H9 (cell line): ENCODE measurements around the gene ACOXL. TPM values are rescaled to one million over a fixed set of nuclear protein-coding genes. Genes with fewer than 3 reads are reported as not detected.

Experiments
- DNase-seq: peaks from one replicate; pipeline ENCODE4 v3.0.0-alpha.2; 2017
- H2AFZ ChIP-seq: one replicate; pipeline ENCODE4 v1.6.1; 2013; ENCODE audit warnings: mild to moderate bottlenecking, low read length, control low read depth, moderate library complexity
- H2AK5ac ChIP-seq: 2 replicates; pipeline ENCODE4 v1.6.1; 2013; ENCODE audit warnings: low read length, control low read depth, mixed read lengths; ENCODE audit not compliant: insufficient read length
- H2BK120ac ChIP-seq: one replicate; pipeline ENCODE4 v1.6.1; 2013; ENCODE audit warnings: low read depth, mild to moderate bottlenecking, low read length, control low read depth, inconsistent platforms; ENCODE audit not compliant: poor library complexity, severe bottlenecking
- H2BK12ac ChIP-seq: 2 replicates; pipeline ENCODE4 v1.6.1; 2013; ENCODE audit warnings: low read length, control low read depth, mixed read lengths, low read depth; ENCODE audit not compliant: insufficient read length
- H2BK15ac ChIP-seq: 2 replicates; pipeline ENCODE4 v1.6.1; 2013; ENCODE audit warnings: low read depth, low read length, control low read depth
- H2BK20ac ChIP-seq: one replicate; pipeline ENCODE4 v1.6.1; 2013; ENCODE audit warnings: low read depth, mild to moderate bottlenecking, low read length, control low read depth, inconsistent platforms; ENCODE audit not compliant: poor library complexity, severe bottlenecking
- H2BK5ac ChIP-seq: 2 replicates; pipeline ENCODE4 v1.6.1; 2013; ENCODE audit warnings: low read length, control low read depth, mixed read lengths; ENCODE audit not compliant: insufficient read length
- H3K14ac ChIP-seq: 2 replicates; pipeline ENCODE4 v1.6.1; 2013; ENCODE audit warnings: low read length, control low read depth; ENCODE audit not compliant: insufficient read depth
- H3K18ac ChIP-seq: 2 replicates; pipeline ENCODE4 v1.6.1; 2013; ENCODE audit warnings: low read depth, mild to moderate bottlenecking, mixed read lengths, low read length, control low read depth; ENCODE audit not compliant: insufficient read length
- H3K23ac ChIP-seq: 2 replicates; pipeline ENCODE4 v1.6.1; 2013; ENCODE audit warnings: low read length, control low read depth, mixed read lengths, low read depth; ENCODE audit not compliant: insufficient read length
- H3K23me2 ChIP-seq: 2 replicates; pipeline ENCODE4 v1.6.1; 2013; ENCODE audit warnings: low read depth, mild to moderate bottlenecking, mixed read lengths, low read length, control low read depth; ENCODE audit not compliant: insufficient read length, poor library complexity, severe bottlenecking
- H3K27ac ChIP-seq: 2 replicates; pipeline ENCODE4 v1.5.1; 2013; ENCODE audit warnings: low read length, control low read depth, mixed read lengths, low read depth; ENCODE audit not compliant: insufficient read length
- H3K27me3 ChIP-seq: 2 replicates; pipeline ENCODE4 v1.6.1; 2013; ENCODE audit warnings: low read length, control low read depth, inconsistent platforms; ENCODE audit not compliant: insufficient read depth
- H3K4ac ChIP-seq: 2 replicates; pipeline ENCODE4 v1.6.1; 2013; ENCODE audit warnings: low read depth, mild to moderate bottlenecking, control low read depth, inconsistent platforms, low read length, moderate library complexity
- H3K4me1 ChIP-seq: 2 replicates; pipeline ENCODE4 v1.6.1; 2013; ENCODE audit warnings: low read length, control low read depth, inconsistent platforms; ENCODE audit not compliant: insufficient read depth
- H3K4me2 ChIP-seq: 2 replicates; pipeline ENCODE4 v1.6.1; 2013; ENCODE audit warnings: low read length, control low read depth, mixed read lengths; ENCODE audit not compliant: insufficient read length, insufficient read depth
- H3K56ac ChIP-seq: 2 replicates; pipeline ENCODE4 v1.6.1; 2013; ENCODE audit warnings: low read depth, mild to moderate bottlenecking, mixed read lengths, low read length, control low read depth; ENCODE audit not compliant: insufficient read length
- H3K79me1 ChIP-seq: 2 replicates; pipeline ENCODE4 v1.6.1; 2013; ENCODE audit warnings: low read depth, mild to moderate bottlenecking, moderate library complexity, low read length, control low read depth, inconsistent platforms; ENCODE audit not compliant: insufficient read depth, poor library complexity, severe bottlenecking
- H3K79me2 ChIP-seq: 2 replicates; pipeline ENCODE4 v1.6.1; 2013; ENCODE audit warnings: low read length, control low read depth, inconsistent platforms; ENCODE audit not compliant: insufficient read depth
- H3K9ac ChIP-seq: 2 replicates; pipeline ENCODE4 v1.6.1; 2013; ENCODE audit warnings: low read length, control low read depth, mixed read lengths; ENCODE audit not compliant: insufficient read length; ENCODE audit errors: extremely low read depth
- H3K9me3 ChIP-seq: one replicate; pipeline ENCODE4 v1.6.1; 2013; ENCODE audit warnings: low read depth, low read length, inconsistent platforms; ENCODE audit not compliant: control insufficient read depth
- H3T11ph ChIP-seq: one replicate; pipeline ENCODE4 v1.6.1; 2013; ENCODE audit warnings: mild to moderate bottlenecking, low read length, control low read depth, inconsistent platforms
- H4K20me1 ChIP-seq: one replicate; pipeline ENCODE4 v1.6.1; 2013; ENCODE audit not compliant: control insufficient read depth, insufficient read length, insufficient read depth
- H4K5ac ChIP-seq: 2 replicates; pipeline ENCODE4 v1.6.1; 2013; ENCODE audit warnings: low read depth, mild to moderate bottlenecking, mixed read lengths, low read length, control low read depth; ENCODE audit not compliant: insufficient read length
- H4K8ac ChIP-seq: replicated peaks from 2 replicates; pipeline ENCODE4 v1.6.1; 2013; ENCODE audit warnings: low read length, control low read depth, mixed read lengths, low read depth; ENCODE audit not compliant: insufficient read length
- H4K91ac ChIP-seq: 2 replicates; pipeline ENCODE4 v1.6.1; 2013; ENCODE audit warnings: low read depth, mild to moderate bottlenecking, moderate library complexity, mixed read lengths, low read length, control low read depth; ENCODE audit not compliant: insufficient read length
- H3K27ac Mint-ChIP-seq, 3 experiments: 2 replicates in 2 of 3; 3 replicates in 1 of 3; pipeline ENCODE4 v1.8.0; 2020 to 2021; ENCODE audit warnings: mixed read lengths in 3 of 3, mild to moderate bottlenecking in 1 of 3, moderate library complexity in 1 of 3
- H3K27me3 Mint-ChIP-seq: 2 replicates; pipeline ENCODE4 v1.8.0; 2021; ENCODE audit warnings: low read depth, mild to moderate bottlenecking, moderate library complexity, mixed read lengths
- H3K36me3 Mint-ChIP-seq, 3 experiments: 2 replicates in 2 of 3; 3 replicates in 1 of 3; pipeline ENCODE4 v1.8.0; 2020 to 2021; ENCODE audit warnings: low read depth in 3 of 3, mixed read lengths in 3 of 3; ENCODE audit not compliant: insufficient read depth in 1 of 3
- H3K4me1 Mint-ChIP-seq, 2 experiments: 2 replicates each; pipeline ENCODE4 v1.8.0; 2020; ENCODE audit warnings: mixed read lengths in 2 of 2
- H3K4me3 Mint-ChIP-seq, 2 experiments: 2 replicates in 1 of 2; 3 replicates in 1 of 2; pipeline ENCODE4 v1.8.0; 2020 to 2021; ENCODE audit warnings: mild to moderate bottlenecking in 2 of 2, mixed read lengths in 2 of 2, moderate library complexity in 1 of 2
- H3K9me3 Mint-ChIP-seq, 2 experiments: 2 replicates in 1 of 2; 3 replicates in 1 of 2; pipeline ENCODE4 v1.8.0; 2020; ENCODE audit warnings: mild to moderate bottlenecking in 2 of 2, mixed read lengths in 2 of 2, moderate library complexity in 1 of 2
- WGBS: extraction: QIAGEN DNeasy Blood & Tissue Kit; methylation state at CpG from one replicate; pipeline ENCODE4 v1.1.7; 2013; ENCODE audit warnings: missing lambda C conversion rate, low lambda C conversion rate, mixed read lengths; ENCODE audit not compliant: insufficient read length; ENCODE audit errors: extremely low coverage; 5-methylcytosine and 5-hydroxymethylcytosine counted together
- total RNA-seq: library from RNA; stranded (reverse); gene quantifications from 2 replicates; pipeline ENCODE4 v1.2.1, GENCODE V29; 2021
- TF ChIP-seq, protein P1 (sequence below): fragments of 200-600 bp; sonication (generic); conservative IDR thresholded peaks from 3 replicates; pipeline ENCODE4 v1.8.0; 2021; ENCODE audit warnings: antibody characterized with exemption, mild to moderate bottlenecking

Gene ACOXL
- total RNA-seq, 1 experiment from 2014 or later = 37.6 TPM

DNA sequence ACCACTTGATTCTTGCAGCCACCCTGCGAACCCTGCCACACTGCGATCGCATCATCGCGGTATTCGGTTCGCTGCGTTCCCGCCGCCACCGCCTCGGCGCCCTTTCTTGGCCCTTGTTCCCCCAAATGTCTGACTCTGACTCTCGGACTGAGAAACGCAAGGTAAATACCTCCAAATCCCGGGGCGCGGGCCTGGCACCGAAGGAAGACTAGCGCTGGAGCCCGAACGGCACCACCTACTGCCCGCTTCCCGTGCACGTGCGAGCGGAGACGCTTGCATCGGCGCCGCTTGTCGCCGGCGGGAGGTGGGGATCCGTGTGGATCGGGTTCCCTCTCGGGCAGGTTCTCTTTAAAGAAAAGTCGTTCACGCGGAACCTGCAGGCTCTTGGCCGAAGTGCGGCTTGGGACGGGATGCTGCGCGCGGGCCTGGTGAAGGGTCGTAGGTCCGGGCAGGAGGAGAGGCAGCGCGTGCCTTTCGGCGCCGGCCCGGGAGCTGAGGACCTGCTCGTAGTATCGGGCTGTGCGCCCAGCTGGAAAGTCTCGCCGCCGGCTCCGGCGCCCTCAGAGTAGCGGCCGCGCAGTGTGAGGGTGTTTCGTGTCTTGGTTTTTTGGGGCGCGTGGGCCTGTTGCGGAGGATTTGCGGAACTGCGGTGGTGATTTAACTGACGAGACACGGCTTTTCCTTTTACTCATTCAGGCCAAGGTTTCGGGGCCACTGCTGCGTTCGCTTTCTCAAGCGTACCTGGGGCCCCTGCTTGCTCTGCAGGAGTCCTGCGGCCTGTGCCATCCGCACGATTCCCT lies 388.9 kb downstream of the ACOXL start:
- H3K9me3 Mint-ChIP-seq = peaks cover 3 to 5% of the 10 kb centered on the region in 2 experiments; a peak in 4 of 5 replicates
- H3K27me3 Mint-ChIP-seq = peaks cover 50% of the 10 kb centered on the region
- no peak overlapping the region for H2BK20ac ChIP-seq
- H3K23ac ChIP-seq = no peak overlapping the region
- TF ChIP-seq, protein P1, sequence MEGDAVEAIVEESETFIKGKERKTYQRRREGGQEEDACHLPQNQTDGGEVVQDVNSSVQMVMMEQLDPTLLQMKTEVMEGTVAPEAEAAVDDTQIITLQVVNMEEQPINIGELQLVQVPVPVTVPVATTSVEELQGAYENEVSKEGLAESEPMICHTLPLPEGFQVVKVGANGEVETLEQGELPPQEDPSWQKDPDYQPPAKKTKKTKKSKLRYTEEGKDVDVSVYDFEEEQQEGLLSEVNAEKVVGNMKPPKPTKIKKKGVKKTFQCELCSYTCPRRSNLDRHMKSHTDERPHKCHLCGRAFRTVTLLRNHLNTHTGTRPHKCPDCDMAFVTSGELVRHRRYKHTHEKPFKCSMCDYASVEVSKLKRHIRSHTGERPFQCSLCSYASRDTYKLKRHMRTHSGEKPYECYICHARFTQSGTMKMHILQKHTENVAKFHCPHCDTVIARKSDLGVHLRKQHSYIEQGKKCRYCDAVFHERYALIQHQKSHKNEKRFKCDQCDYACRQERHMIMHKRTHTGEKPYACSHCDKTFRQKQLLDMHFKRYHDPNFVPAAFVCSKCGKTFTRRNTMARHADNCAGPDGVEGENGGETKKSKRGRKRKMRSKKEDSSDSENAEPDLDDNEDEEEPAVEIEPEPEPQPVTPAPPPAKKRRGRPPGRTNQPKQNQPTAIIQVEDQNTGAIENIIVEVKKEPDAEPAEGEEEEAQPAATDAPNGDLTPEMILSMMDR = no peak; the same call in 2 of the 3 replicates
- no peak overlapping the region for H3T11ph ChIP-seq
- H3K9me3 ChIP-seq = no peaks in the 10 kb centered on the region
- no peak overlapping the region for H2AK5ac ChIP-seq
- no peaks in the 10 kb centered on the region for H3K4me1 ChIP-seq
- H3K27me3 ChIP-seq = peaks cover 30% of the 10 kb centered on the region
- H4K20me1 ChIP-seq = no peaks in the 10 kb centered on the region
- peak overlapping the region; percentile 85 for H3K14ac ChIP-seq
- H3K27ac Mint-ChIP-seq = peak overlapping the region; percentile 61 to 94 (median 65); a peak in 5 of 7 replicates
- H2BK15ac ChIP-seq = no peak overlapping the region; the same call in 1 of the 2 replicates
- no peak overlapping the region for H4K5ac ChIP-seq
- H3K4me1 Mint-ChIP-seq = peaks cover 28 to 34% of the 10 kb centered on the region in 2 experiments
- no peak overlapping the region for H3K56ac ChIP-seq
- peak overlapping the region; percentile 83 for H3K9ac ChIP-seq
- H2BK12ac ChIP-seq = no peak overlapping the region
- peak; percentile 37 for DNase-seq
- H2BK120ac ChIP-seq = no peak overlapping the region
- H3K4ac ChIP-seq = no peak overlapping the region
- peak overlapping the region; percentile 86 to 93 for H3K4me3 Mint-ChIP-seq
- peak overlapping the region; percentile 80 for H3K18ac ChIP-seq
- no peak overlapping the region for H2AFZ ChIP-seq
- H4K8ac ChIP-seq = no peak overlapping the region
- peaks cover 4% of the 10 kb centered on the region for H3K79me1 ChIP-seq
- no peaks in the 10 kb centered on the region for H3K79me2 ChIP-seq
- no CpG with 5 or more reads among the region's 80 CpGs for WGBS
- no peak overlapping the region for H2BK5ac ChIP-seq
- H3K27ac ChIP-seq = no peak overlapping the region
- peaks cover 48% of the 10 kb centered on the region for H3K23me2 ChIP-seq
- no peak overlapping the region for H4K91ac ChIP-seq
- peaks cover 11 to 26% (median 25%) of the 10 kb centered on the region in 3 experiments for H3K36me3 Mint-ChIP-seq
- H3K4me2 ChIP-seq = peak overlapping the region; percentile 78
